Skeletal muscle tissue (tissue), 4 donors: ENCODE measurements around the gene IL27RA. TPM values are rescaled to one million over a fixed set of nuclear protein-coding genes. Genes with fewer than 3 reads are reported as not detected.

Experiments used
- H3K27ac ChIP-seq: one replicate; pipeline ENCODE4 v1.7.0; 2013; ENCODE audit warnings: mild to moderate bottlenecking, low read depth, low read length, inconsistent platforms
- H3K27me3 ChIP-seq, 3 donors: one replicate each; pipeline ENCODE4 v1.7.0; 2013; ENCODE audit warnings: low read length in 3 of 3; ENCODE audit not compliant: control insufficient read depth in 3 of 3, insufficient read depth in 3 of 3
- H3K36me3 ChIP-seq, 3 donors: one replicate each; pipeline ENCODE4 v1.7.0; 2013; ENCODE audit warnings: low read length in 3 of 3; ENCODE audit not compliant: control insufficient read depth in 3 of 3, insufficient read depth in 3 of 3
- H3K4me1 ChIP-seq, 3 donors: one replicate each; pipeline ENCODE4 v1.7.0; 2013; ENCODE audit warnings: low read length in 3 of 3, mild to moderate bottlenecking in 3 of 3; ENCODE audit not compliant: control insufficient read depth in 3 of 3, insufficient read depth in 3 of 3
- H3K4me3 ChIP-seq, 3 donors: one replicate each; pipeline ENCODE4 v1.7.0; 2013; ENCODE audit warnings: low read length in 3 of 3
- H3K9ac ChIP-seq, 3 donors: one replicate each; pipeline ENCODE4 v1.7.0; 2013; ENCODE audit warnings: low read length in 3 of 3, mild to moderate bottlenecking in 3 of 3, moderate library complexity in 2 of 3, low read depth in 1 of 3
- H3K9me3 ChIP-seq, 3 donors: one replicate each; pipeline ENCODE4 v1.7.0; 2013; ENCODE audit warnings: low read length in 3 of 3; ENCODE audit not compliant: control insufficient read depth in 3 of 3
- total RNA-seq: library from RNA; depleted of rRNA; stranded (reverse); fragments of >200 nt; gene quantifications from one replicate; pipeline ENCODE4 v1.2.3, GENCODE V29; 2014
- donor health status: Osteomylitis.

Gene IL27RA
- total RNA-seq, 1 donor from 2014 or later, result 2.6 TPM

DNA sequence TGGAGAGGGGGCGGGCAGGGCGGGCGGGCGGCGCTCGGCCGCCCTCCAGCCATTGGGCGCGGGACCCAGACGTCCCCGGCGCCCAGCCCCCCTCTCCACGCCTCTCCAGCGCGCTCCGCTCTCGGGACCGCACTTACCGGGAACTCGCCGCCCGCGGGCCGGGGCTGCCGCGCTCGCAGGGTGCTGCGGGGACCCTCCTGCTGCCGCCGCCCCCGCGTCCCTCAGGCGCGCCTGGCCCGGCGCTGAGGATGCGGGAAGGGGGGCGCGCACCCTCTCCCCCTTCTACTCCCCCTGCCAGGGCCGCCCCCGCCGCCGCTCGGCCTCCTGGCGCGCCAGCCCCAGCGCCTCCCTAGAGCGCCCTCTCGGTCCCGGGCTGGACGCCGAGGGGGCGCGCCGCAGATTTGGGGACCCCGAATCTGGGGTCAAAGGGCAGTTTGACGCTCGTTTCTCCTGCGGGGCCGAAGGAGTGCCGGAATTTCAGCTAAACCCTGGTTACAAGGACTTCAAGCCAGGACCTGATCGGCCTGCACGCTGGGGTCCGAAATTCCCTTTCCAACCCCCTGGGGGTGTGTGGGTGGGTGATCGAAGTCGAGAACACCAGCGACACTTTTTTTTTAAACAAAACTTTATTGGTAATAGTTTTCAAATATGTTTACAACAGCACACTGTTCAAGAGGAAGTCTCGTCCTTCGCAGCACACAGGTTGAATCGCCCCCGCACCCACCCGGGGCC, 59.7 kb downstream of the IL27RA start:
- Histone ChIP-seq H3K4me1 (peaks cover 3 to 8% (median 7%) of the 10 kb centered on the region in 3 donors), H3K9me3 (peaks cover 0 to 8% (median 4%) of the 10 kb centered on the region in 3 donors), H3K36me3 (peaks cover 12 to 27% (median 14%) of the 10 kb centered on the region in 3 donors), H3K27me3 (no peaks in the 10 kb centered on the region), H3K9ac (peak overlapping the region; percentile 69 to 89 (median 87)), H3K4me3 (peak overlapping the region; percentile 83 to 87 (median 86)), H3K27ac (peak overlapping the region; percentile 93)

- Histone ChIP-seq H3K4me1 (peaks cover 3 to 8% (median 7%) of the 10 kb centered on the region in 3 donors), H3K9ac (peak overlapping the region in 2 of 3 donors; percentile 69 to 87), H3K27me3 (no peaks in the 10 kb centered on the region), H3K27ac (peak overlapping the region; percentile 93), H3K4me3 (peak overlapping the region in 2 of 3 donors; percentile 86 to 87), H3K9me3 (peaks cover 0 to 8% (median 4%) of the 10 kb centered on the region in 3 donors), H3K36me3 (peaks cover 19 to 31% (median 21%) of the 10 kb centered on the region in 3 donors)
Measured at GRCh38 chr19:14091813-14092462, 60.4 kb downstream of the IL27RA start.

DNA sequence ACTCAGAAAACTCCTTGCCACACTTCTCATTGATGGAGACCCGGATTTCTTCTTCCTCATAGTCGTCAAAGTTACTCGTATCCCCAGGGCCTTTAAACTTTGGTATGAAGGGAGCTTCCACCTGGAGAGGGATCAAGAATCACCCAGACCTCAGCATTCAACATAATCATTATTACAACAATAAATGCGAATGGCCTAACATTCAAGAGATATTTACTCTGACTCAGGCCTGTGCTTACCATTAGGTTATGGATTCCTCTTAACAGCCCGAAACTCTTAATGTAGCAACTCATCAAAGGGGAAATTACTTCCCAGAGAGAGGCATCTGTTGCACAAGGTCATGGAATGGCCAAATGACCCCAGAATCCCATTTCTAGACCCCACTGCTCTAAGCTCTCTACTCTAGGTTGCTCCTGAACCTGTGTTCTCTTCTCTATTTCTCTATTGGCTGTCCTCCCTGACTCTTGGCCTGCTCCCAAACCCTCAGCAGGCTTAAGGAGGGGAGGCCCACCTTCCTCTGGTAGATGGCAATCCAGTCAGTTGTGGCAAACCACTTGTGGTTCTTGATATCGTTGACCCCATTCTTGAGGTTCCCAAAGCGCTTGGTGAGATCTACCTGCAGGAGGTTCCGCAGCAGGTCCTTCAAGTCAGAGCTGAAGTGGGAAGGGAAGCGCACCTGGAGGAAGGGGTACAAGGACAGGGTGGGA, 61.7 kb downstream of the IL27RA start:
- Histone ChIP-seq H3K27ac (no peak overlapping the region), H3K36me3 (peaks cover 29 to 37% (median 32%) of the 10 kb centered on the region in 3 donors), H3K4me1 (peaks cover 3 to 8% (median 7%) of the 10 kb centered on the region in 3 donors), H3K9me3 (peaks cover 0 to 8% (median 4%) of the 10 kb centered on the region in 3 donors), H3K4me3 (no peak overlapping the region), H3K9ac (no peak overlapping the region), H3K27me3 (no peaks in the 10 kb centered on the region)

DNA sequence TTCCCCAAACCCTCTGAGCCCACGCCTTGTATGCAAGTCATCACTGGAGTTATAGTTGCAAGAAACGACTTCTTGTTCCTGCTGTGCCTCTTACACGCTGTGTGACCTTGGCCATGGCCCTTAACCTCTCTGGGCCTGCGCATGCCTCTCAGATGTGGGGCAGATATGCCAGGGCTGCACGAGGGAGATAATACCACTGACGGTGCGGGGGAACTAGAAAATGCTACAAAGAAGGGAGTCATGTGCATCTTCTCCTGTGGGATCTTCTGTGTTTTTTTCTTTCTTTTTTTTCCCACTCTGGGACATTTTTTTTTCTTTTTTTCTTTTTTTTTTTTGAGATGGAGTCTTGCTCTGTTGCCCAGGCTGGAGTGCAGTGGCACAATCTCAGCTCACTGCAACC, 63.3 kb downstream of the IL27RA start:
- Histone ChIP-seq H3K27ac (no peak overlapping the region), H3K4me1 (peaks cover 3 to 4% (median 3%) of the 10 kb centered on the region in 3 donors), H3K27me3 (no peaks in the 10 kb centered on the region), H3K4me3 (no peak overlapping the region), H3K36me3 (peaks cover 24 to 32% (median 27%) of the 10 kb centered on the region in 3 donors), H3K9ac (no peak overlapping the region), H3K9me3 (peaks cover 0 to 8% (median 4%) of the 10 kb centered on the region in 3 donors)

GRCh38 chr19:14096272-14096992, 64.9 kb downstream of the IL27RA start:
- peaks cover 34 to 41% (median 35%) of the 10 kb centered on the region in 3 donors for H3K36me3 ChIP-seq

DNA sequence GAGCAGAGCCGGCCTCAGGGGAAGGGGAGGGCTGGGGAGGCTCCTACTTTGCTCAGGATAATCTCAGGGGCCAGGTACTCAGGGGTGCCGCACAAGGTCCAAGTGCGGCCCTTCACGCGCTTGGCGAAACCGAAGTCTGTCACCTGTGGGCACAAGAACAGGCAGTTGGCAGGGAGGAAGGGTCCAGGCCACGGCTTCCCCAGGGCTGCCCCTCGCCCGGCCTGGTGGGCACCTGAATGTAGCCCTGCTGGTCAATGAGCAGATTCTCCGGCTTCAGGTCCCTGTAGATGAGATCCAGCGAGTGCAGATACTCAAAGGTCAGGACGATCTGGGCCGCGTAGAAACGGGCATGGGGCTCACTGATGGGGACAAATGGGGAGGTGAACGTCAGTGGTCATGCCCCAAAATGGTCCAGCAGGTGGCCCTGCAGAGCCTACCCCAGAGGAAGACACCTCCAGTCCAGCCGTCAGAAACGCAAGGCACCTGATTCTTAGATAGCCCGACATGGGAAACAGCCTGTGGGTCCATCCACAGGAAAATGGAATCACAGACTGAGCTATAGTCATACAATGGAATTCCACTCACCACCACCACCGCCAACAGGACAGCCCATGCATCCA, 66.1 kb downstream of the IL27RA start:
- Histone ChIP-seq H3K4me3 (no peak overlapping the region), H3K36me3 (peaks cover 41 to 50% (median 42%) of the 10 kb centered on the region in 3 donors), H3K4me1 (peaks cover 0 to 8% (median 6%) of the 10 kb centered on the region in 3 donors), H3K27me3 (no peaks in the 10 kb centered on the region), H3K27ac (no peak overlapping the region), H3K9ac (no peak overlapping the region), H3K9me3 (peaks cover 0 to 8% (median 4%) of the 10 kb centered on the region in 3 donors)

More at GRCh38 chr19:14096272-14096992, 64.9 kb downstream of the IL27RA start:
- Histone ChIP-seq H3K9ac (no peak overlapping the region), H3K4me3 (no peak overlapping the region), H3K27me3 (no peaks in the 10 kb centered on the region), H3K27ac (no peak overlapping the region), H3K9me3 (peaks cover 0 to 8% (median 4%) of the 10 kb centered on the region in 3 donors), H3K4me1 (peaks cover under 1 to 3% (median 1%) of the 10 kb centered on the region in 3 donors)

DNA sequence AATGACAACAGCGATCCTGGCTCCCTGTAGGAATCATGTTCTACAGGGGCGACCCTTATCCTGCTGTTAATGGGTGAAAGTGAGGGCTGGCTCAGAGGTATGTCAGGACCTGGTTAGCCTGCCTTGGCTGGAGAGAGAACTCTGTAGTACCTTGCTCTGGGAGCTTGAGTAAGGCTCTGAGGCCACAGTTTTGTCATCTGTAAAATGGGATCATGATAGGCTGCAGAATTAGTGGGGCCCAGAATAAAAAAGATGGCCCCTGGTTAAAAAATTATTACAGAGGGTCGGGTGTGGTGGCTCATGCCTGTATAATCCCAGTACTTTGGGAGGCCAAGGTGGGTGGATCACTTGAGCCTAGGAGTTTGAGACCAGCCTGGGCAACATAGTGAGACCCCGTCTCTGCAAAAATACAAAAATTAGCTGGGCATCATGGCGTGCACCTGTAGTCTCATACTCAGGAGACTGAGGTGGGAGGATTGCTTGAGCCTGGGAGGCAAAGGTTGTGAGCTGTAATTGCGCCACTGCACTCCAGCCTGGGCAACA, 69.5 kb downstream of the IL27RA start:
- no peak overlapping the region for H3K4me3 ChIP-seq
- H3K9ac ChIP-seq, result no peak overlapping the region
- peaks cover 3 to 13% (median 10%) of the 10 kb centered on the region in 3 donors for H3K4me1 ChIP-seq
- H3K27ac ChIP-seq, result no peak overlapping the region
- H3K9me3 ChIP-seq, result no peaks in the 10 kb centered on the region
- H3K36me3 ChIP-seq, result peaks cover 52 to 56% (median 53%) of the 10 kb centered on the region in 3 donors
- H3K27me3 ChIP-seq, result no peaks in the 10 kb centered on the region

DNA sequence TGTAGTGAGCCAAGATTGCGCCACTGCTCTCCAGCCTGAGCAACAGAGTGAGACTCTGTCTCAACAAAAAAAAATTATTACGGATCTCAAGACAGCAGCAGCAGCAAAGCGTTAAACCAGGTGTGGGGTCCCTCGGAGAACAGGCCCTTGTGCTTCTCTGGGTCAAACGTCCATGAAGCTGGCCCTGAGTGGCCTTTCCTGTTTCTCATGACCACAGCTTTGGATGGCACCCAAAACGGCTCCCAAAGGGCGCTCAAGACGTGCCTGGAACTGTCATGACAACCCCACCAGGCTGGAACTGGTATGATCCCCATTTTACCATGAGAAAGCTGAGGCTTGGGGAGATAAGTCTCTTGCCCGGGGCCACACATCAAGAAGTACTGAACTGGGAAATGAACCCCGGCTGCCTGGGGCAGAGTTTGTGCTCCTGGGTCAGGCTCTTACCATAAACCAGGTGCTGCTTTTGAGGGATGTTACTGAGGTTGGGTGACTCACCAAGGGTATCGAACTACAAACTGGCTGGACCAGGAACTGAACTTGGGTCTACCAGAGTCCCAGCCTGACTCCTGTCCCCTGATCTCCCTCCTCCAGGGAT, 70.6 kb downstream of the IL27RA start:
- no peaks in the 10 kb centered on the region for H3K9me3 ChIP-seq
- peaks cover 42 to 51% (median 45%) of the 10 kb centered on the region in 3 donors for H3K36me3 ChIP-seq
- no peaks in the 10 kb centered on the region for H3K27me3 ChIP-seq
- no peak overlapping the region for H3K4me3 ChIP-seq
- H3K27ac ChIP-seq, result no peak overlapping the region
- peaks cover 6 to 15% (median 12%) of the 10 kb centered on the region in 3 donors for H3K4me1 ChIP-seq
- H3K9ac ChIP-seq, result peak overlapping the region in 1 of 3 donors; percentile 12
